Cardiac fibroblast (primary cell): ENCODE results near the gene ABHD2.
"Not testable (repeated sequence)": the region's sequence is repeated elsewhere in the genome, so short reads cannot be mapped to it uniquely, and the experiment has no call there.

Source experiments
- DNase-seq, 2 donors: peaks; one replicate each; pipeline versions ENCODE4 v3.0.0 to v3.0.0-alpha.2; 2010; ENCODE audit warnings: low read depth in 2 of 2
- H3K4me3 ChIP-seq, 2 donors: replicated peaks in 1 of 2; 1 replicate in 1 of 2; 2 replicates in 1 of 2; pipeline ENCODE4 v1.5.1; 2011; ENCODE audit warnings: low read depth in 2 of 2, low read length in 2 of 2, mild to moderate bottlenecking in 2 of 2, moderate library complexity in 1 of 2
- CTCF ChIP-seq: IDR thresholded peaks from one replicate; pipeline ENCODE4 v1.5.1; 2011; ENCODE audit warnings: low read depth, mild to moderate bottlenecking, low read length, inconsistent platforms

ABHD2 gene

DNA sequence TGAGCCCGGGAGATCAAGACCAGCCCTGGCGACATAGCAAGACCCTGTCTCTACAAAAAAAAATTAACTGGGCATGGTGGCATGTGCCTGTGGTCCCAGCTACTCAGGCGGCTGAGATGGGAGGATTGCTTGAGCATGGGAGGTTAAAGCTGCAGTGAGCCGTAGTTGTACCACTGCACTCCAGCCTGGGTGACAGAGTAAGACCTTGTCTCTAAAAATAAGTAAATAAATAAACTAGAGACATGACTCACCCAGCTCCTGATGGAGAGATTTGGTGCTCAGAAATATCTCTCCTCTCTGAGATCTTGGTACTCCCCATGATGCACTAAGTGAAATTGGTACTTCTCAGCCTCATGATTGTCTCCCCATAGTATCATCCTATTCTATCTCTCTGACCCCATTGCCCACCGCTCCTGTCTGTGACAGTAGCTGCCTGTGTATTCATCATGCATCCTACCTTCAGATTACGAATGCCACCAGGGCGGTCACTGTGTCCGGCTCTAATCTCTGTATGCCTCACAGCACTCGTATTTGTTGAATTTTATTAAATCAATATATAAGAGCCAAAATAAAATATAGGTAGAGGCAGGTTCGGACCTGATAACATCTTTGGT is 50.9 kb downstream of the ABHD2 start:
- no peak for TF ChIP-seq CTCF

DNA sequence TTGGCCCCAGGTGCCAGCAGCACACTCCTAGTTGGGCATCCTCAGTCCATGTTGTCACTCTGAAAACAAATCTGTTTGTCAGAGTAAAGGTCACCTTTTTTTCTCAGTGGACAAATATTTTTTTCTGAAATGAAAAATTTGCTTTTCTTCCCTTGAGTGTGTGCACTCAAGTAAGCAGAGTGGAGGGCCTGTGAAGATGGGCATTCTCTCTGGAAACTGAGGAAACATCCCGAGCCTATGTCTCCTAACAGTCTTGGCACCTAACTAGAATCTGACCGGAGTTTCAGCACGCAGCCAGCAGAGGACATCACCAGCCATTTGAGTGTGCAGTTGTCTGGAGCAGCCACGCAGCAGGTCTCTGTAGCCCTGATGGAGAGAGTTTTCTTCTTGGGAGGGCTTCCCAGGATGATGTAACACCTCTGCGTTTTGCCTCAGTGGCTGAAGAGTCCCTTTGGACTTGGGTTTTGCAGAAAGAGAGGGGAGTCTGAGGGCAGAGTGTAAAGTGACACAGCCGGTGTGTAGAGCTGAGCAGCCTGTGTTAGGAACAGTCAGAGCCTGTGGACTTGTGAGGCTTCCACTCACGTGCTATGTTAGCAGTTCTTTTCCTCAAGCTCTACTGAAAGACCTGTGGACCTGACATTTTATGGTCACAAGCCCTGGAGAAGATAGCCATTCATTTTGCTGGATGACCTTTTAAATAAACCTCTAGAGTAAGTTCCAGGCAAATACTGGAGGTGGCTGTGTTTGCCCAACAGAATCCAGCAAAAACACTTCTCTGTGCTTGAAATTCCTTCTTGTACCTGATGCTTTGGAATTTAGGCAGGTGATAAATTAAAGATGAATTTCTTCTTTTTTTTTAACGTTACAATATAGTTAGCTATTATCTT is 51.6 kb downstream of the ABHD2 start:
- DNase-seq, result peak in 1 of 2 donors; percentile 48
- peak; percentile 11 for TF ChIP-seq CTCF

More for the DNA sequence above, 50.9 kb downstream of the ABHD2 start:
- peak in 1 of 2 donors; percentile 49 for DNase-seq
- no peak overlapping the region for H3K4me3 ChIP-seq

DNA sequence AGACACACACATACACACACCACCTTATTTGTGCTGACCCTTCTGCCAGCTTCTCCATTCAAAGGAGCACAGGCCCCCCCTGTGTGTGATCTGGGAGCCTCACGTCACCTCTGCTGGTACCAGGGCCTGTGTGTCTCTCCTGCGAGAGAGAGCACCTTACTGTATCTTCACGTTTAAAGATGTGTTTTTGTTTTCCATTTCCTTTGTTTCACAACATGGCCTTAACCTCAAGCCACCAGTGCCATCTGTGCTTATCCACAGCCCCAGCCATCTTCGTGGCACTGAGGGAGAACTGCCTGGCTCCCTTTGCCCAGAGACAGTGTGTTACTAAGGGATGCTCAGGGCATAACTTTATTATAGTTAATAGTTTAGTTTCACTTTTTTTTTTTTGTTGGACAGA is 52.3 kb downstream of the ABHD2 start:
- no peak for TF ChIP-seq CTCF
- no peak for DNase-seq
- H3K4me3 ChIP-seq, result no peak overlapping the region

More for the DNA sequence above, 51.6 kb downstream of the ABHD2 start:
- H3K4me3 ChIP-seq, result no peak overlapping the region

- DNase-seq, H3K4me3 ChIP-seq: not testable (repeated sequence)
These were observed 52.9 kb downstream of the ABHD2 start for GRCh38 chr15:89141159-89141558.

DNA sequence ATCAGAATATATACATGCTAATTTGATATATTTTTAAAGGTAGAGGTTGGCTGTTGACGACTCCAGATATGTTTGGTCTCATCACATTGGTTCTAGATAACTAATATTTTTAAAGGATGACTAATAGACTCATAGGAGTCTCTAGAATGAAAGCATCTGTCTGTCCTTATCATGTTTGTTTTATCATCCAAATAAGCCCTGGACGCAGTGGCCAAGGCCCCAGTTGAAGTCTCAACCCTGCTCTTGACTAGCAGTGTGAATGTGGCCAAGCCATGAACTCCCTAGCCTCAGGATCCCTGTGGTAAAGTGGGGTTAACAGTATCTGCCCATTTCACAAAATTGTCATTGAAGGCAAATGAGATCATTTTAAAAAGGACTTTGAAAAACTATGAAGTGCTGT is 53.6 kb downstream of the ABHD2 start:
- no peak overlapping the region for H3K4me3 ChIP-seq
- TF ChIP-seq CTCF, result no peak
- peak in 1 of 2 donors; percentile 27 for DNase-seq

DNA sequence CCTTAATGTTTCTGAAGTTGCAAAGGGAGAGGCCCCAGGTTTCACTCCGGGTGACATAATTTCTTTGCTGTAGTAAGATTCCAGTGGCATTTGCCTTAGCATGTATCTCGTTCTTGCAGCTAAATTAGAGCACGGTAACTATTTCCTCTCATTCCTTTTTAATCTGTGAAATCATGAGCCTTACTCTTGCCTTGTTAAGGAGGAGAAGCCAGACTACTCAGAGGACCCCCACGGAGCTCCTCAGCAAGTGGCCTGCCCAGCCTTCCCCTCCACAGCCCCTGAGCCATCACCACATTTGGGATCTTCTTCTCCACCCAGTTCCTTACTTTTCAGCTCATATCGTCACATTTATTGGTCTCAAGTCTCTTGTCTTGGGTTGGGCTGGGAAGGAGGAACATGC is 54.2 kb downstream of the ABHD2 start:
- H3K4me3 ChIP-seq, result no peak overlapping the region
- no peak for DNase-seq
- no peak for TF ChIP-seq CTCF

DNA sequence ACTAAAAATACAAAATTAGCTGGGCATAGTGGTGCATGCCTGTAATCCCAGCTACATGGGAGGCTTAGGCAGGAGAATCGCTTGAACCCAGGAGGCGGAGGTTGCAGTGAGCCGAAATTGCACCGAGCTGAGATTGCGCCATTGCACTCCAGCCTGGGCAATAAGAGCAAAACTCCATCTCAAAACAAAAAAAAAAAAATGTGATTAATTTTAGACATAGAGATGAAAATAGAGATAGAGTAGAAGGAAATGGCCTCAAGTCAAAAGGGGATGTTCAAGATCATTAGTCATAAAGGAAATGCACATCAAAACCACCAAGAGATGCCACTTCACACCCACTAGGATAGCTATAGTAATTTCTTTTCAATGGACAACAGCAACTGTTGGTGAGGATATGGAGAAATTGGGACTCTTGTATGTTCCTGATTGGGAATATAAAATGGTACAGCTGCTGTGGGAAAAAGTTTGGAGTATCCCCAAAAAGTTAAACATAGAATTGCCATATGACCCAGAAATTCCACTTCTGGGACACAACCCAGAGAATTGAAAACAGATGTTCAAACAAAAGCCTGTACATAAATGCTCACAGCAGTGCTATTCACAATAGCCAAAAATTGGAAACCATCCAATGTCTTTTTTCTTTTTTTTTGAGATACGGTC is 55.4 kb downstream of the ABHD2 start:
- DNase-seq, result peak; percentile 92 to 96
- no peak overlapping the region for H3K4me3 ChIP-seq
- TF ChIP-seq CTCF, result no peak
